NCI-H2081 (cell line): ENCODE data around the gene RPS21.
A peak's percentile ranks its signal among the peaks of the same experiment; 100 is the strongest.
"Not testable (repeated sequence)": the region's sequence is repeated elsewhere in the genome, so short reads cannot be mapped to it uniquely, and the experiment has no call there.

ENCODE experiments used
- DNase-seq, 2 experiments: peaks; one replicate each; lab custom pipeline; 2025; lab: John Stamatoyannopoulos, UW

RPS21 gene

GRCh38 chr20:62411479-62412193, 24.7 kb downstream of the RPS21 start:
- peak; percentile 46 to 76 for DNase-seq

- DNase-seq, result no peak
These were observed 25.5 kb downstream of the RPS21 start for GRCh38 chr20:62412194-62413024.

- DNase-seq, result no peak
These were observed 26.2 kb downstream of the RPS21 start for GRCh38 chr20:62413025-62413570.

GRCh38 chr20:62413896-62414481, 27.1 kb downstream of the RPS21 start:
- no peak for DNase-seq

GRCh38 chr20:62415354-62416111, 28.6 kb downstream of the RPS21 start:
- no peak for DNase-seq

- DNase-seq, result no peak
These were observed 30.0 kb downstream of the RPS21 start for GRCh38 chr20:62416651-62417637.

GRCh38 chr20:62417981-62418708, 31.2 kb downstream of the RPS21 start:
- DNase-seq, result no peak

GRCh38 chr20:62418709-62419487, 32.0 kb downstream of the RPS21 start:
- DNase-seq, result no peak

- no peak for DNase-seq
These were observed 32.9 kb downstream of the RPS21 start for GRCh38 chr20:62419759-62420158.

- DNase-seq, result no peak
These were observed 34.2 kb downstream of the RPS21 start for GRCh38 chr20:62420846-62421715.

- DNase-seq, result no peak
These were observed 34.8 kb downstream of the RPS21 start for GRCh38 chr20:62421716-62421990.

- no peak for DNase-seq
These were observed 35.9 kb downstream of the RPS21 start for GRCh38 chr20:62422636-62423325.

- DNase-seq, result no peak
These were observed 36.4 kb downstream of the RPS21 start for GRCh38 chr20:62423326-62423706.

- DNase-seq, result no peak
These were observed 37.6 kb downstream of the RPS21 start for GRCh38 chr20:62424249-62425107.

- DNase-seq, result no peak
These were observed 38.6 kb downstream of the RPS21 start for GRCh38 chr20:62425281-62426058.

GRCh38 chr20:62426059-62426348, 39.1 kb downstream of the RPS21 start:
- not testable (repeated sequence) for DNase-seq
